Parathyroid adenoma (tissue), 2 donors: Measurements from ENCODE around the gene KHDRBS2.

Experiments used
- H2AFZ ChIP-seq: fragments of 300-600 bp; sonication (generic); one replicate; pipeline ENCODE4 v1.7.0; 2017; ENCODE audit warnings: antibody characterized with exemption, mild to moderate bottlenecking
- H3K27ac ChIP-seq: fragments of 300-600 bp; sonication (generic); one replicate; pipeline ENCODE4 v1.7.0; 2017
- H3K27me3 ChIP-seq: fragments of 300-600 bp; sonication (generic); one replicate; pipeline ENCODE4 v1.7.0; 2017; ENCODE audit warnings: low read length; ENCODE audit not compliant: control insufficient read depth, insufficient read depth
- H3K36me3 ChIP-seq: fragments of 300-600 bp; sonication (generic); one replicate; pipeline ENCODE4 v1.7.0; 2017; ENCODE audit warnings: low read length; ENCODE audit not compliant: control insufficient read depth, insufficient read depth
- H3K4me1 ChIP-seq: fragments of 300-600 bp; sonication (generic); one replicate; pipeline ENCODE4 v1.7.0; 2017; ENCODE audit warnings: control low read depth
- H3K4me2 ChIP-seq: fragments of 300-600 bp; sonication (generic); one replicate; pipeline ENCODE4 v1.7.0; 2017; ENCODE audit warnings: low read length
- H3K4me3 ChIP-seq: fragments of 300-600 bp; sonication (generic); one replicate; pipeline ENCODE4 v1.7.0; 2017; ENCODE audit warnings: low read depth, low read length
- H3K79me2 ChIP-seq: fragments of 300-600 bp; sonication (generic); one replicate; pipeline ENCODE4 v1.7.0; 2017; ENCODE audit warnings: control low read depth
- H3K9ac ChIP-seq: fragments of 300-600 bp; sonication (generic); one replicate; pipeline ENCODE4 v1.7.0; 2017; ENCODE audit warnings: mild to moderate bottlenecking
- H3K9me3 ChIP-seq: fragments of 300-600 bp; sonication (generic); one replicate; pipeline ENCODE4 v1.7.0; 2017; ENCODE audit warnings: low read length; ENCODE audit not compliant: control insufficient read depth
- TF ChIP-seq, protein P1 (sequence below): fragments of 300-600 bp; sonication (generic); IDR thresholded peaks from one replicate; pipeline ENCODE4 v1.7.0; 2017; ENCODE audit warnings: antibody characterized with exemption, mild to moderate bottlenecking
- donor health status: primary hyperparathyroidism.

KHDRBS2 gene

DNA sequence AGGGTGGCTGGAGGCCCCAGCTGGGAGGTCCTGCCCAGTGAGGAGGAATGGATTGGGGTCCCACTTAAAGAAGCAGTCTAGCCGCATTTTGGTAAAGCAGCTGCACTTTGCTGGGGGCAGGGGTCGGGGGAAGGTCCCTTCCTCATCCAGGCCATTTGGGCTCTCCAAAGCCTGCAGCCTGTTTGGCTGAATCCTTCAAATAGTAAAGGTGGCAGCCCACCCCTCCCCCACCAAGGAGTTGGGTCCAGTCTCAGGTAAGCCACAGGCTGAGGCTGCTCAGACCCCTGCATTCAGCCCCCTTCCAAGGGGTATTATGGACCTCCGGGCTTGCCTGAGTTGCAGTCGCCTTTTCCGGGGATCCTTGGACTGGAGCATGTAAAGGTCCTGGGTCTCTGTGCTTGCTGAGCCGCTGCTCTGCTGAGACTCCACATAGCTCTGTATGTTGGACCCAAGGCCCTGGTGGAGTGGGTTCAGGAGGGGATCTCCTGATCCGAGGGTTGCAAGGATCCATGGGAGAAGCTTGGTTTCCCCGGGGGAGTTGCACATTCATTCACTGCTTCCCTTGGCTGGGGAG is 417.4 kb downstream of the KHDRBS2 start:
- H3K4me2 ChIP-seq = no peak overlapping the region

DNA sequence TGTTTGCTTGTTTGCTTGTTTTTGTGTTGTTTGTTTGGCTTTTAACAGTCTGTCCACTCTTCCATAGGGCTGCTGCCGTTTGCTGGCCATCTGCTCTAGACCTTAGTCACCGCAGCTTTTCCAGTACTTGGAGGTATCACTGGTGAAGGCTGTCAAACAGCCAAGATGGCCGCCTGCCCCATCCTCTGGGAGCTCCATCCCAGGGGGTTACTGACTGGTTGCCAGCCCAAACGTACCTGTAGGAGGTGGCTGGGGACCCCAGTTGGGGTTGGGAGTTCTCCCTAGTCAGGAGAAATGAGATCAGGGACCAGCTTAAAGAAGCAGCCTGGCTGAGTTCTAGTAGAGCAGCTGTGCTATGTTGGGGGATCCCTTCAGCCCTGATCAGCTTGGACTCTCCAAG is 418.4 kb downstream of the KHDRBS2 start:
- no peak overlapping the region for H3K4me2 ChIP-seq
- no peak overlapping the region for H3K27ac ChIP-seq
- no peak overlapping the region for H2AFZ ChIP-seq
- H3K4me1 ChIP-seq = no peaks in the 10 kb centered on the region
- TF ChIP-seq, protein P1, sequence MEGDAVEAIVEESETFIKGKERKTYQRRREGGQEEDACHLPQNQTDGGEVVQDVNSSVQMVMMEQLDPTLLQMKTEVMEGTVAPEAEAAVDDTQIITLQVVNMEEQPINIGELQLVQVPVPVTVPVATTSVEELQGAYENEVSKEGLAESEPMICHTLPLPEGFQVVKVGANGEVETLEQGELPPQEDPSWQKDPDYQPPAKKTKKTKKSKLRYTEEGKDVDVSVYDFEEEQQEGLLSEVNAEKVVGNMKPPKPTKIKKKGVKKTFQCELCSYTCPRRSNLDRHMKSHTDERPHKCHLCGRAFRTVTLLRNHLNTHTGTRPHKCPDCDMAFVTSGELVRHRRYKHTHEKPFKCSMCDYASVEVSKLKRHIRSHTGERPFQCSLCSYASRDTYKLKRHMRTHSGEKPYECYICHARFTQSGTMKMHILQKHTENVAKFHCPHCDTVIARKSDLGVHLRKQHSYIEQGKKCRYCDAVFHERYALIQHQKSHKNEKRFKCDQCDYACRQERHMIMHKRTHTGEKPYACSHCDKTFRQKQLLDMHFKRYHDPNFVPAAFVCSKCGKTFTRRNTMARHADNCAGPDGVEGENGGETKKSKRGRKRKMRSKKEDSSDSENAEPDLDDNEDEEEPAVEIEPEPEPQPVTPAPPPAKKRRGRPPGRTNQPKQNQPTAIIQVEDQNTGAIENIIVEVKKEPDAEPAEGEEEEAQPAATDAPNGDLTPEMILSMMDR = no peak
- no peaks in the 10 kb centered on the region for H3K79me2 ChIP-seq
- no peak overlapping the region for H3K4me3 ChIP-seq
- no peaks in the 10 kb centered on the region for H3K27me3 ChIP-seq
- no peaks in the 10 kb centered on the region for H3K36me3 ChIP-seq
- no peak overlapping the region for H3K9ac ChIP-seq
- H3K9me3 ChIP-seq = no peaks in the 10 kb centered on the region

More for the DNA sequence above, 417.4 kb downstream of the KHDRBS2 start:
- no peak overlapping the region for H3K4me3 ChIP-seq
- H3K27ac ChIP-seq = no peak overlapping the region
- H3K27me3 ChIP-seq = no peaks in the 10 kb centered on the region
- H3K36me3 ChIP-seq = no peaks in the 10 kb centered on the region
- no peaks in the 10 kb centered on the region for H3K79me2 ChIP-seq
- H3K9me3 ChIP-seq = no peaks in the 10 kb centered on the region
- no peak overlapping the region for H2AFZ ChIP-seq
- no peak overlapping the region for H3K9ac ChIP-seq
- no peaks in the 10 kb centered on the region for H3K4me1 ChIP-seq
- TF ChIP-seq, protein P1 = no peak

DNA sequence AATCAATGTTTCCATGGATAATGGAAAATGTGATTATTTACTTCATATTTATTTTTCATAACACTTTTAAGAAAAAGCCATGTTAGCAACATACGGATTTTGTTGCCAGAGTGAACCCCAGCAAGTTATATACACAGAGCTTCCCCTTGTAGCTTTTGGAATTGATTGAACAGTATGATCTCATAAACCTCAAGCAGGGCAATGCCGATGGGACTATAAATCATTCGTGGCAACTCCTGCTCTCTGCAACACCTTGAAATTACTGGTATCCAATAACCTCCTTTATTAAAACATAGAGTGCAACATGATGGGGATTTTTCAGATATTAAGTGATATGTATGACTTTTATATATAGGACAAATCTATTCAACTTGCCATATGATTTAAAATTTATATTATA is 428.5 kb downstream of the KHDRBS2 start:
- Histone ChIP-seq H3K4me2 (no peak overlapping the region), H3K27me3 (no peaks in the 10 kb centered on the region), H3K27ac (no peak overlapping the region), H2AFZ (no peak overlapping the region), H3K36me3 (no peaks in the 10 kb centered on the region), H3K4me1 (no peaks in the 10 kb centered on the region), H3K79me2 (no peaks in the 10 kb centered on the region), H3K9ac (no peak overlapping the region), H3K4me3 (no peak overlapping the region), H3K9me3 (no peaks in the 10 kb centered on the region)
- TF ChIP-seq, protein P1 = no peak

DNA sequence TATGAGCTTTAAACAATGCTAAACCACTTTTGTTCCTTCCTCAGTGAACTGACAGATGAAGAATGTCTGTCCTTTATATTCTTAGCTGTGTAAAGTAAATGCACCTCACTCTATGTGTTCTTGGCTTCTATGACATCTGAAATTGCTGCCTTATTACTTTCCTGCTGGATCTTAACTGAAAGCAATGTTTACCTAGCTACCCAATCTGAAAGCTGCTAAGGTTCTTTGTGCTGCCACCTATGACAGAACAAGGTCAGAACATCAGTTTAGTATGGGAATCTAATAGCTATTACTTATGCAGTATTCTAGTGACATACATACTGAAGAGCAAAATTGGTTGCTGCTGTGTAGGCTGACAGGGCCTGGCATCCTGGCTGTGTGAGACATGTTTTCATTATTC is 444.1 kb downstream of the KHDRBS2 start:
- no peaks in the 10 kb centered on the region for H3K27me3 ChIP-seq
- no peak overlapping the region for H3K4me2 ChIP-seq
- no peaks in the 10 kb centered on the region for H3K4me1 ChIP-seq
- no peaks in the 10 kb centered on the region for H3K36me3 ChIP-seq
- H2AFZ ChIP-seq = no peak overlapping the region
- no peaks in the 10 kb centered on the region for H3K9me3 ChIP-seq
- no peak overlapping the region for H3K27ac ChIP-seq
- TF ChIP-seq, protein P1 = no peak
- H3K9ac ChIP-seq = no peak overlapping the region
- no peak overlapping the region for H3K4me3 ChIP-seq
- no peaks in the 10 kb centered on the region for H3K79me2 ChIP-seq

DNA sequence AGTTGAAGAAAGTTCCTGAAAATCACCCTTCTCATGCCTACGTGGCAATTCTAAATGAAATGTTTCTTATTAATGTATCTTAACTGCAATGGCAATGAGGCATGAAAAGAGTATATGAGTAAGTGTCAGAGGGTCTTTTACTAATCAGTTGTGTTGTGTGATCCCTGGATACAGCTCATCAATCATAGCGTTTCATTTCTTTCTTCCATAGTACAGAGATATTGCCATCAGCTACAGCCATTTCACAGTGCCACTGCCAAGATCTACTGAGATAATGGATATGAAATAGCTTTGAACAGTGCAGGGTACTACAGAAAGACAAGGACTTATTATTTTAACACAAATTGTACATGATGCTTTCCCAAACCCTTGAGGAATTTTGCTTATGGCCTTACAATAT is 450.8 kb downstream of the KHDRBS2 start:
- no peaks in the 10 kb centered on the region for H3K9me3 ChIP-seq
- no peaks in the 10 kb centered on the region for H3K79me2 ChIP-seq
- no peaks in the 10 kb centered on the region for H3K4me1 ChIP-seq
- no peak overlapping the region for H3K4me3 ChIP-seq
- no peaks in the 10 kb centered on the region for H3K27me3 ChIP-seq
- TF ChIP-seq, protein P1 = no peak
- H3K4me2 ChIP-seq = no peak overlapping the region
- no peak overlapping the region for H3K27ac ChIP-seq
- no peaks in the 10 kb centered on the region for H3K36me3 ChIP-seq
- no peak overlapping the region for H2AFZ ChIP-seq
- H3K9ac ChIP-seq = no peak overlapping the region
